Measurements from ENCODE around the gene ZBTB20. TPM values are rescaled to one million over a fixed set of nuclear protein-coding genes. Genes with fewer than 3 reads are reported as not detected.

The ZBTB20 gene
- total and polyA plus RNA-seq, 2 donors from 2014 or later = 0.99 to 142 TPM

DNA sequence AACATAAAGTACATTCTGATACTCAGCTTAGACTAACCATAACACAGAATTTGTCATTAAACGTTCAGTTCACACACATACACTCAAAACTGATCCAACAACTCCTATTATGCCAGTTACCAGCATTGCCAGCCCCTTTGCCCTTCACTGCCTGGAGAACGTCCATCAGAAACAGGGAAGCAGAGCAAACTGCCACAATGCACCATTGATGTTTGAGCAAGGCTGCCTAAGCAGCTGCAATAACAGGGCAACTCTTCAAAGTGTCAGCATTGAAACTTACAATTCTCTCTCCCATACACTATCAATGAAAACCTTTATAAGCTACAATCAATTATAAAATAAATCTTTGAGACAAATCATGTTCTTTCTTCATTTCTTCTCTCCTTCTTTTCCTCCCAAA is 85.1 kb downstream of the ZBTB20 start:
- no peaks in the 10 kb centered on the region for H3K9me3 ChIP-seq (ENCODE audit: control insufficient read depth in 2 of 3, insufficient read depth in 1 of 3, low read length in 3 of 3)
- TF ChIP-seq, protein P1, sequence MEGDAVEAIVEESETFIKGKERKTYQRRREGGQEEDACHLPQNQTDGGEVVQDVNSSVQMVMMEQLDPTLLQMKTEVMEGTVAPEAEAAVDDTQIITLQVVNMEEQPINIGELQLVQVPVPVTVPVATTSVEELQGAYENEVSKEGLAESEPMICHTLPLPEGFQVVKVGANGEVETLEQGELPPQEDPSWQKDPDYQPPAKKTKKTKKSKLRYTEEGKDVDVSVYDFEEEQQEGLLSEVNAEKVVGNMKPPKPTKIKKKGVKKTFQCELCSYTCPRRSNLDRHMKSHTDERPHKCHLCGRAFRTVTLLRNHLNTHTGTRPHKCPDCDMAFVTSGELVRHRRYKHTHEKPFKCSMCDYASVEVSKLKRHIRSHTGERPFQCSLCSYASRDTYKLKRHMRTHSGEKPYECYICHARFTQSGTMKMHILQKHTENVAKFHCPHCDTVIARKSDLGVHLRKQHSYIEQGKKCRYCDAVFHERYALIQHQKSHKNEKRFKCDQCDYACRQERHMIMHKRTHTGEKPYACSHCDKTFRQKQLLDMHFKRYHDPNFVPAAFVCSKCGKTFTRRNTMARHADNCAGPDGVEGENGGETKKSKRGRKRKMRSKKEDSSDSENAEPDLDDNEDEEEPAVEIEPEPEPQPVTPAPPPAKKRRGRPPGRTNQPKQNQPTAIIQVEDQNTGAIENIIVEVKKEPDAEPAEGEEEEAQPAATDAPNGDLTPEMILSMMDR (IDR thresholded peaks at IDR 0.05; ENCODE audit: borderline replicate concordance, extremely low read depth, insufficient read depth) = no peak
- no peak overlapping the region for H3K27ac ChIP-seq (ENCODE audit: low read depth in 2 of 2, low read length in 2 of 2)
- H3K36me3 ChIP-seq (ENCODE audit: control insufficient read depth in 2 of 3, insufficient read depth in 3 of 3, low read length in 3 of 3) = no peaks in the 10 kb centered on the region
- FAIRE-seq (no peak), DNase-seq (no peak)
- intact Hi-C loops (cut with DNase I) = no loop called here
- no peak overlapping the region for H3K4me3 ChIP-seq (ENCODE audit: low read length in 3 of 3)
- H3K4me1 ChIP-seq (ENCODE audit: control insufficient read depth in 2 of 3, insufficient read depth in 2 of 3, low read depth in 1 of 3, low read length in 3 of 3) = no peaks in the 10 kb centered on the region
- H3K27me3 ChIP-seq (ENCODE audit: control insufficient read depth, insufficient read depth, low read length) = no peaks in the 10 kb centered on the region
- H3K9ac ChIP-seq (ENCODE audit: low read length in 3 of 3) = no peak overlapping the region

DNA sequence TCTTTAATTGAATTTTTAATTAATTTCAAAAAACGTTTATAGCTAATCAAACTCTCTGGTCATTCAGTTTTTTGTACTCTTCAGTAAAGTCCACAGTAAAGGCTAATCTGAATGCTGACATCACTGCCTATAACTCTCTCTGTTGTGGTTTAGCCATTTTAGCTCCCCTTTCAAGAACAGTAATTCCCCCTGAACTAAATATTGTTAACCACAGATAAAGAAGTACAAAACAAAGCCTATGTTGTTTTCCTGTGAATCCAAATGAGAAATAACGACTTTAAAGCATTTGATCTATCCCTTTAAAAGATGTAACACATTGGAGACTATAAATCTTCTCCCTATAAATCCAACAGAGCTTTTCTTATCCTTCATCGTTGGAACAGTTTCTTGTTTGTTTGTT is 94.2 kb downstream of the ZBTB20 start:
- Histone ChIP-seq H3K4me1 (ENCODE audit: control insufficient read depth in 2 of 3, insufficient read depth in 2 of 3, low read depth in 1 of 3, low read length in 3 of 3) (no peaks in the 10 kb centered on the region), H3K27me3 (ENCODE audit: control insufficient read depth, insufficient read depth, low read length) (no peaks in the 10 kb centered on the region), H3K27ac (ENCODE audit: low read depth in 2 of 2, low read length in 2 of 2) (no peak overlapping the region), H3K9ac (ENCODE audit: low read length in 3 of 3) (no peak overlapping the region), H3K9me3 (ENCODE audit: control insufficient read depth in 2 of 3, insufficient read depth in 1 of 3, low read length in 3 of 3) (no peaks in the 10 kb centered on the region), H3K4me3 (ENCODE audit: low read length in 3 of 3) (no peak overlapping the region), H3K36me3 (ENCODE audit: control insufficient read depth in 2 of 3, insufficient read depth in 3 of 3, low read length in 3 of 3) (no peaks in the 10 kb centered on the region)
- TF ChIP-seq, protein P1 (IDR thresholded peaks at IDR 0.05; ENCODE audit: borderline replicate concordance, extremely low read depth, insufficient read depth) = no peak
- intact Hi-C loops (cut with DNase I) = no loop called here
- FAIRE-seq (no peak), DNase-seq (no peak)

DNA sequence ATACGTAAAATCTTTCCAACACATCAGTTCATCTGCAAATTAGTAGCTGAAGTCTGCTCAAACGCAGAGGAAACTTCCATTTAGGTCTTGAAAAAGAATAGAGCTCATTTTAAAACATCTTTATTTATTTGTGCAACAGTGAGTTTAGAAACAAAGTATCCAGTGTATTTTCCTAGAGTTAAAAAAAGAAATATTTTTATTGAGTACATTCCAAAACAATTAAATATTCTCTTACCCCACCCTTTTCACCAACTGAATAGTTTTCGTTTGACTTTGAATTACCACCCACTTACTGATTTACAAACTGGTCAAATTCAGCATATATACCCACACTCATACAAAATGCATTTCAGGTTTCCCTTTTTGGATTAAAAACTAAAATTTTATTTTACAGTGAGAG is 104.7 kb downstream of the ZBTB20 start:
- intact Hi-C loops (cut with DNase I) = no loop called here
- DNase-seq = no peak
- Histone ChIP-seq H3K4me1 (ENCODE audit: control insufficient read depth in 2 of 3, insufficient read depth in 2 of 3, low read depth in 1 of 3, low read length in 3 of 3) (peaks cover 0 to 5% (median 0%) of the 10 kb centered on the region in 3 donors), H3K27me3 (ENCODE audit: control insufficient read depth, insufficient read depth, low read length) (no peaks in the 10 kb centered on the region), H3K27ac (ENCODE audit: low read depth in 2 of 2, low read length in 2 of 2) (no peak overlapping the region), H3K9me3 (ENCODE audit: control insufficient read depth in 2 of 3, insufficient read depth in 1 of 3, low read length in 3 of 3) (no peaks in the 10 kb centered on the region), H3K36me3 (ENCODE audit: control insufficient read depth in 2 of 3, insufficient read depth in 3 of 3, low read length in 3 of 3) (no peaks in the 10 kb centered on the region), H3K9ac (ENCODE audit: low read length in 3 of 3) (no peak overlapping the region), H3K4me3 (ENCODE audit: low read length in 3 of 3) (no peak overlapping the region)
- TF ChIP-seq, protein P1 (IDR thresholded peaks at IDR 0.05; ENCODE audit: borderline replicate concordance, extremely low read depth, insufficient read depth) = no peak
- no peak for FAIRE-seq

DNA sequence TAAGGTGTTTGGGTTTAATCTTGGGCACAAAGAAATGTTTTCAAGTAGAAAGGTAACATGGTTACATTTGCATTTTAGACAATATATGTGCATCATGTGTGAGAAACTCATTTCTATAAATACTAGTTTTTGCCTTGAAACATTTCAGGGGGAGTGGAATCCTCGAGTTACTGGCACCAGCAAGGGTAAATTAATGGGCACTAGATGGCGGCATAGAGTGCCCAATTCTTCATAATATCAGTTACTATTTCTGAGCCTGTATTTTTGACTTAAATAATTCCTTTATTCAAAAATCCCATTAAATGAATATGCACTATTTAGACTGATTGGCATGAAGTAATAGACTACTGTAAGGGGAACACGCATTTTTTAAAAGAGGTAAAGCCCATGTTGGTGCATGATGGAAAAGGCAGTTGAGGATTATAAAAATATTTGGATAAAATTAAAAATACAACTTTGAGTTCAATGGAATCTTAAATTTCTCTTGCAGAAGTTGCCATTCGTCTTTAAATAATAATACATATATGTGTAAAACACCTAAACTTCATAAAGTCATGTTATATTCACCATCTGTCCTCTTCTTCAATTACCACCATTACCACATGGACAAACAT is 106.3 kb downstream of the ZBTB20 start:
- FAIRE-seq (no peak), DNase-seq (peak in 2 of 5 donors; percentile 26 to 39)
- TF ChIP-seq, protein P1 (IDR thresholded peaks at IDR 0.05; ENCODE audit: borderline replicate concordance, extremely low read depth, insufficient read depth) = peak; percentile 50
- peaks cover 0 to 5% (median 0%) of the 10 kb centered on the region in 3 donors for H3K4me1 ChIP-seq (ENCODE audit: control insufficient read depth in 2 of 3, insufficient read depth in 2 of 3, low read depth in 1 of 3, low read length in 3 of 3)
- H3K27me3 ChIP-seq (ENCODE audit: control insufficient read depth, insufficient read depth, low read length) = no peaks in the 10 kb centered on the region
- no peak overlapping the region for H3K9ac ChIP-seq (ENCODE audit: low read length in 3 of 3)
- no peaks in the 10 kb centered on the region for H3K9me3 ChIP-seq (ENCODE audit: control insufficient read depth in 2 of 3, insufficient read depth in 1 of 3, low read length in 3 of 3)
- intact Hi-C loops (cut with DNase I) = no loop called here
- no peaks in the 10 kb centered on the region for H3K36me3 ChIP-seq (ENCODE audit: control insufficient read depth in 2 of 3, insufficient read depth in 3 of 3, low read length in 3 of 3)
- no peak overlapping the region for H3K27ac ChIP-seq (ENCODE audit: low read depth in 2 of 2, low read length in 2 of 2)
- no peak overlapping the region for H3K4me3 ChIP-seq (ENCODE audit: low read length in 3 of 3)

Data from kidney (tissue), 14 donors.